ENCODE results near the gene AKR1C1.
"Not testable (repeated sequence)": the region's sequence is repeated elsewhere in the genome, so short reads cannot be mapped to it uniquely, and the experiment has no call there.

- TF ChIP-seq CTCF, POLR2A, EP300 (IDR thresholded peaks at IDR 0.05): not testable (repeated sequence)
Measured at GRCh38 chr10:4969289-4969688, 6.1 kb downstream of the AKR1C1 start.

All from tibial nerve (tissue), 4 donors.